ENCODE results near the gene ROPN1B. TPM values are rescaled to one million over a fixed set of nuclear protein-coding genes. Genes with fewer than 3 reads are reported as not detected.

ROPN1B gene
- total RNA-seq, 1 donor from 2014 or later = not detected

GRCh38 chr3:126030455-126030854 lies 61.5 kb downstream of the ROPN1B start:
- Mint-ChIP-seq H3K27me3 (ENCODE audit: low read depth) (no peaks in the 10 kb centered on the region), H3K9me3 (peaks cover 19% of the 10 kb centered on the region), H3K27ac (no peak overlapping the region), H3K4me1 (ENCODE audit: low read depth) (peaks cover 16% of the 10 kb centered on the region), H3K4me3 (ENCODE audit: low read depth) (no peak overlapping the region), H3K36me3 (ENCODE audit: low read depth) (peaks cover 8% of the 10 kb centered on the region)
- DNase-seq (ENCODE audit: low spot score) = no peak
- intact Hi-C loops (cut with micrococcal nuclease) = no loop called here

GRCh38 chr3:126031981-126032471 lies 63.0 kb downstream of the ROPN1B start:
- Mint-ChIP-seq H3K36me3 (ENCODE audit: low read depth) (peaks cover 8% of the 10 kb centered on the region), H3K27me3 (ENCODE audit: low read depth) (no peaks in the 10 kb centered on the region), H3K4me1 (ENCODE audit: low read depth) (peaks cover 14% of the 10 kb centered on the region), H3K9me3 (peaks cover 19% of the 10 kb centered on the region), H3K4me3 (ENCODE audit: low read depth) (no peak overlapping the region), H3K27ac (no peak overlapping the region)
- DNase-seq (ENCODE audit: low spot score) = no peak
- intact Hi-C loops (cut with micrococcal nuclease) = no loop called here

Other genes starting within 250 kb of the ROPN1B start
- 13.1 and 14.7 TPM in 2 replicates for gene SLC41A3, start 114.9 kb downstream of the ROPN1B start, total RNA-seq
- gene ALDH1L1, start 211.4 kb downstream of the ROPN1B start, total RNA-seq = not detected in 2 replicates

Measured in activated T-helper 2 cell treated with anti-CD3 and anti-CD28 coated beads, Interferon-gamma antibody, Interleukin-2, Interleukin-4, amounts not matched to agents 10 μg/mL and 5 μg/mL and 100 μg/mL, durations not matched to agents 14 hours and 24 hours and 36 hours (primary cell).